Cardiac muscle cell (in vitro differentiated cells and primary cell): ENCODE measurements around the gene SPG7. TPM values are rescaled to one million over a fixed set of nuclear protein-coding genes. Genes with fewer than 3 reads are reported as not detected.

ENCODE experiments used
- DNase-seq, 2 donors: peaks; one replicate each; pipeline versions ENCODE4 v3.0.0 to v3.0.0-alpha.2; 2010 to 2017; ENCODE audit warnings: low read depth in 1 of 2, low spot score in 1 of 2
- H3K27ac ChIP-seq: fragments of 200-600 bp; sonication (generic); 2 replicates; pipeline ENCODE4 v1.5.1; 2016
- H3K27me3 ChIP-seq: fragments of 200-600 bp; sonication (generic); 2 replicates; pipeline ENCODE4 v1.6.0; 2016; ENCODE audit warnings: control low read depth
- H3K36me3 ChIP-seq: fragments of 200-600 bp; sonication (generic); 2 replicates; pipeline ENCODE4 v1.5.1; 2016; ENCODE audit warnings: control low read depth
- H3K4me1 ChIP-seq: fragments of 200-600 bp; sonication (generic); 2 replicates; pipeline ENCODE4 v1.8.1; 2017; ENCODE audit warnings: low read depth, mild to moderate bottlenecking, mixed run types
- H3K4me3 ChIP-seq: fragments of 200-600 bp; sonication (generic); 2 replicates; pipeline ENCODE4 v1.5.1; 2016; ENCODE audit warnings: mild to moderate bottlenecking
- H3K9me3 ChIP-seq: fragments of 200-600 bp; sonication (generic); 2 replicates; pipeline ENCODE4 v1.5.1; 2017; ENCODE audit warnings: low read depth, mild to moderate bottlenecking, control low read depth
- CTCF ChIP-seq: IDR thresholded peaks from 2 replicates; pipeline ENCODE4 v1.5.1; 2012; ENCODE audit warnings: low read depth, mild to moderate bottlenecking, low read length
- polyA plus RNA-seq: library from polyadenylated mRNA; unstranded; fragments of >200 nt; fragmentation: Nextera tagmentation; extraction: Ambion mirVana; gene quantifications from 2 replicates; pipeline ENCODE4 v1.2.1, GENCODE V29; 2016
- total RNA-seq: library from RNA; depleted of rRNA; stranded (reverse); fragments of >200 nt; gene quantifications from 2 replicates; pipeline ENCODE4 v1.2.3, GENCODE V29; 2016

SPG7 gene
- total and polyA plus RNA-seq, 2 experiments from 2014 or later, result 110 to 248 TPM

- H3K27ac ChIP-seq, result peak overlapping the region; percentile 96
- H3K4me1 ChIP-seq, result no peaks in the 10 kb centered on the region
- peaks cover 13% of the 10 kb centered on the region for H3K36me3 ChIP-seq
- H3K9me3 ChIP-seq, result no peaks in the 10 kb centered on the region
- TF ChIP-seq CTCF, result no peak
- H3K27me3 ChIP-seq, result no peaks in the 10 kb centered on the region
- DNase-seq, result no peak
- peak overlapping the region; percentile 95 for H3K4me3 ChIP-seq
Measured at GRCh38 chr16:89507214-89507833, 879 bp upstream of the SPG7 start.

- H3K4me1 ChIP-seq, result no peaks in the 10 kb centered on the region
Measured at GRCh38 chr16:89510526-89510925, 2.3 kb downstream of the SPG7 start.

DNA sequence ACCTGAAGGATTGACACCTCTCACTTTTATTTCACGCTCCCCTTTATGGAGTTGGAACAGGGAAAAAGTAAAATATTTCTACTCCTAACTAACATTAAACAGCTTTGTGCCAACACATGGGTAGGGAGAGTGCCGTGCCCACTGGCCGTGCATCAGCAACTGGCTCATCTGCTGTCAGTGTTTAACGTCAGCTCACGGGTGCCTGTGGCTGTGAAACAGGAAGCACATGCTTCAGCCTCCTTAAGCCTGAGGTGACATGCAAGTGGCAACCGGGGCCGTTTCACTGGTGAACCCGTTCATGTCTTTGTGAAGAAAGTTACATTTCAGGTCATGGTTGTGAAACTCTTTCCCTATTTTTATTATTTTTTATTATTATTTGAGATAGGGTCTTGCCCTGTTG lies 3.2 kb downstream of the SPG7 start:
- no peak for DNase-seq
- Histone ChIP-seq H3K27me3 (no peaks in the 10 kb centered on the region), H3K9me3 (no peaks in the 10 kb centered on the region), H3K27ac (no peak overlapping the region), H3K4me3 (no peak overlapping the region), H3K4me1 (no peaks in the 10 kb centered on the region), H3K36me3 (peaks cover 29% of the 10 kb centered on the region)
- TF ChIP-seq CTCF, result no peak

More at GRCh38 chr16:89510526-89510925, 2.3 kb downstream of the SPG7 start:
- H3K27ac ChIP-seq, result no peak overlapping the region
- peaks cover 22% of the 10 kb centered on the region for H3K36me3 ChIP-seq
- no peak for TF ChIP-seq CTCF
- H3K9me3 ChIP-seq, result no peaks in the 10 kb centered on the region
- no peaks in the 10 kb centered on the region for H3K27me3 ChIP-seq
- H3K4me3 ChIP-seq, result no peak overlapping the region
- no peak for DNase-seq

- no peak overlapping the region for H3K4me3 ChIP-seq
- H3K4me1 ChIP-seq, result no peaks in the 10 kb centered on the region
- H3K9me3 ChIP-seq, result no peaks in the 10 kb centered on the region
- TF ChIP-seq CTCF, result no peak
- H3K27ac ChIP-seq, result no peak overlapping the region
- no peaks in the 10 kb centered on the region for H3K27me3 ChIP-seq
- no peak for DNase-seq
- H3K36me3 ChIP-seq, result peaks cover 32% of the 10 kb centered on the region
Measured at GRCh38 chr16:89512453-89512852, 4.2 kb downstream of the SPG7 start.

- peaks cover 36% of the 10 kb centered on the region for H3K36me3 ChIP-seq
- no peak for DNase-seq
- H3K27me3 ChIP-seq, result no peaks in the 10 kb centered on the region
- H3K9me3 ChIP-seq, result no peaks in the 10 kb centered on the region
- no peaks in the 10 kb centered on the region for H3K4me1 ChIP-seq
- no peak overlapping the region for H3K4me3 ChIP-seq
- no peak for TF ChIP-seq CTCF
- H3K27ac ChIP-seq, result no peak overlapping the region
Measured at GRCh38 chr16:89517128-89517527, 8.9 kb downstream of the SPG7 start.
